Left ventricle myocardium inferior (tissue), 1 donor: ENCODE results near the gene TFB2M. TPM values are rescaled to one million over a fixed set of nuclear protein-coding genes. Genes with fewer than 3 reads are reported as not detected.
A peak's percentile ranks its signal among the peaks of the same experiment; 100 is the strongest.

Source experiments
- DNase-seq: peaks from one replicate; pipeline ENCODE4 v3.0.0-alpha.2; 2020
- H3K27ac ChIP-seq: fragments of 200-600 bp; replicated peaks from 2 replicates; pipeline ENCODE4 v1.8.0; 2021
- H3K27me3 ChIP-seq: fragments of 200-600 bp; 2 replicates; pipeline ENCODE4 v1.8.0; 2021; ENCODE audit warnings: low read depth
- H3K36me3 ChIP-seq: fragments of 200-600 bp; 2 replicates; pipeline ENCODE4 v1.8.0; 2021
- H3K4me1 ChIP-seq: fragments of 200-600 bp; 2 replicates; pipeline ENCODE4 v1.8.0; 2021
- H3K4me3 ChIP-seq: fragments of 200-600 bp; 2 replicates; pipeline ENCODE4 v1.8.0; 2021; ENCODE audit warnings: mild to moderate bottlenecking, moderate library complexity
- H3K9me3 ChIP-seq: fragments of 200-600 bp; replicated peaks from 2 replicates; pipeline ENCODE4 v1.8.0; 2021
- intact Hi-C: fragments of 100-400 bp; cut with micrococcal nuclease; formaldehyde crosslinking; loops from one replicate; pipeline ENCODE4 v1.11.0; 2022
- total RNA-seq: library from RNA; stranded (reverse); fragmentation: NEBNext Ultra II Directional; extraction: Animal tissue kit (Norgen Biotek cat#: 25700); gene quantifications from one replicate; pipeline ENCODE4 v1.2.1, GENCODE V29; 2021
- TF ChIP-seq, protein P1 (sequence below): fragments of 200-600 bp; IDR thresholded peaks from 2 replicates; pipeline ENCODE4 v1.8.0; 2021; ENCODE audit warnings: antibody characterized with exemption, mild to moderate bottlenecking, borderline replicate concordance
- donor health status: DM: no; HTN: yes; CAD: no; lungs with severe emphysema.

The TFB2M gene
- total RNA-seq, 1 donor from 2014 or later, result 18.3 TPM

DNA sequence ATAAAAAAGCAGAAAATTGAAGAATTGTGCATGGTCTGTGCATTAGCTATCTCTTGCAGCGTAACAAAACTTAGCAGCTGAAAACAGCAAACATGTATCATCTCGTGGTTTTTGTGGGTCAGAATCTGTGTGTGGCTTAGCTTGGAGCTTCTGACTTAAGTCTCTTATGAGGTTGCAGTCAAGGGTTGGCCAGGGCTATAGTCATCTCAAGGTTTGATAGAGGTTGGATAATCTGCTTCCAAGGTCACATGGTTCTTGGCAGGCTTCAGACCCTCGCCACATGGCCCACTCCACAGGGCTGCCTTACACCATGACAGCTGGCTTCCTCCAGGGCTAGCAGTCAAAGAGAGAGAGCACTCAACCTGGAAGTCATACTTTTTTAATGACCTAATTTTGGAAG lies 36.1 kb upstream of the TFB2M start:
- Histone ChIP-seq H3K4me3 (no peak overlapping the region), H3K27ac (peak overlapping the region; percentile 9), H3K9me3 (no peaks in the 10 kb centered on the region), H3K36me3 (no peaks in the 10 kb centered on the region), H3K4me1 (peaks cover 25% of the 10 kb centered on the region), H3K27me3 (no peaks in the 10 kb centered on the region)
- intact Hi-C loops, result no loop called here
- TF ChIP-seq, protein P1, sequence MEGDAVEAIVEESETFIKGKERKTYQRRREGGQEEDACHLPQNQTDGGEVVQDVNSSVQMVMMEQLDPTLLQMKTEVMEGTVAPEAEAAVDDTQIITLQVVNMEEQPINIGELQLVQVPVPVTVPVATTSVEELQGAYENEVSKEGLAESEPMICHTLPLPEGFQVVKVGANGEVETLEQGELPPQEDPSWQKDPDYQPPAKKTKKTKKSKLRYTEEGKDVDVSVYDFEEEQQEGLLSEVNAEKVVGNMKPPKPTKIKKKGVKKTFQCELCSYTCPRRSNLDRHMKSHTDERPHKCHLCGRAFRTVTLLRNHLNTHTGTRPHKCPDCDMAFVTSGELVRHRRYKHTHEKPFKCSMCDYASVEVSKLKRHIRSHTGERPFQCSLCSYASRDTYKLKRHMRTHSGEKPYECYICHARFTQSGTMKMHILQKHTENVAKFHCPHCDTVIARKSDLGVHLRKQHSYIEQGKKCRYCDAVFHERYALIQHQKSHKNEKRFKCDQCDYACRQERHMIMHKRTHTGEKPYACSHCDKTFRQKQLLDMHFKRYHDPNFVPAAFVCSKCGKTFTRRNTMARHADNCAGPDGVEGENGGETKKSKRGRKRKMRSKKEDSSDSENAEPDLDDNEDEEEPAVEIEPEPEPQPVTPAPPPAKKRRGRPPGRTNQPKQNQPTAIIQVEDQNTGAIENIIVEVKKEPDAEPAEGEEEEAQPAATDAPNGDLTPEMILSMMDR, result no peak
- no peak for DNase-seq

- Histone ChIP-seq H3K27me3 (no peaks in the 10 kb centered on the region), H3K4me3 (no peak overlapping the region), H3K27ac (no peak overlapping the region), H3K4me1 (peaks cover 41% of the 10 kb centered on the region), H3K36me3 (no peaks in the 10 kb centered on the region), H3K9me3 (no peaks in the 10 kb centered on the region)
- TF ChIP-seq, protein P1, result no peak
- no peak for DNase-seq
- intact Hi-C loops, result no loop called here
Measured at GRCh38 chr1:246600579-246600978, 34.5 kb upstream of the TFB2M start.

DNA sequence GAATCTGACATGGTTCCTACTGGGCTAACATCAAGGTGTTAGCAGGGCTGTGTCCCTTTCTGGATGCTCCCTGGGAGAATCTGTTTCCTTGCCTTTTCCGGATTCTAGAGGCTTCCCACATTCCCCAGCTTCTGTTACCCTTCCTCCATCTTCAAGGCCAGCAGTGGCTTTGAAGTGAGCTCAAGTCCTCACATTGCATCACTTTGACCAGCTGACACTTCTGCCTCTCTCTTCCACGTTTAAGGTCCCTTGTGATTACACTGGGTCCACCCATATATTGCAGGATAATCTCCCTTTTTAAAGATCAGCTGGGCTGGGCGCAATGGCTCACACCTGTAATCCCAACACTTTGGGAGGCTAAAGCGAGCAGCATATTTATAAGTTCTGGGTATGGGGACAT lies 33.3 kb upstream of the TFB2M start:
- intact Hi-C loops, result no loop called here
- Histone ChIP-seq H3K36me3 (peaks cover 6% of the 10 kb centered on the region), H3K4me3 (no peak overlapping the region), H3K27me3 (no peaks in the 10 kb centered on the region), H3K27ac (no peak overlapping the region), H3K9me3 (no peaks in the 10 kb centered on the region), H3K4me1 (peaks cover 44% of the 10 kb centered on the region)
- no peak for DNase-seq
- TF ChIP-seq, protein P1, result no peak

GRCh38 chr1:246597971-246598370 lies 31.9 kb upstream of the TFB2M start:
- H3K9me3 ChIP-seq, result no peaks in the 10 kb centered on the region
- no peaks in the 10 kb centered on the region for H3K27me3 ChIP-seq
- intact Hi-C loops, result no loop called here
- DNase-seq, result no peak
- TF ChIP-seq, protein P1, result no peak
- no peak overlapping the region for H3K4me3 ChIP-seq
- peaks cover 8% of the 10 kb centered on the region for H3K36me3 ChIP-seq
- peak overlapping the region; percentile 82 for H3K27ac ChIP-seq
- H3K4me1 ChIP-seq, result peaks cover 44% of the 10 kb centered on the region

DNA sequence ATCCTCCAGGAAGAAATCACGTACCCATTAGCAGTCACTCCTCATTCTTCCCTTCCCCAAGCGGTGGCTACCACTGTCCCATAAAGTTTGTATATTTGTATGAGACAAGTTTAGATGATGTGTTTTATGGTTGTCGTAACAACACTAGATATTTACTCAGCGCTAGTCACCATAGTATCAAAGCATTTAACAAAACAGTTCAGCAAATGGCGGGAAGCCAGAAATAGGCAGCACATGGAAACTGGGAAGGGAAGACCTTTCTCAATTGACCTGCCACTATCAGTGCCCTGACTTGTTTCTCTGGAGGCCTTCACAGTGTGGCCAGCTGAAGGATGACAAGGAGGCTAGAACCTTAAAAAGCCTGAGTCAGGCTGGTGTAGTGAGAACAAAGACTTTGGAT lies 31.3 kb upstream of the TFB2M start:
- intact Hi-C loops, result no loop called here
- no peaks in the 10 kb centered on the region for H3K9me3 ChIP-seq
- peaks cover 9% of the 10 kb centered on the region for H3K36me3 ChIP-seq
- H3K27me3 ChIP-seq, result no peaks in the 10 kb centered on the region
- peaks cover 48% of the 10 kb centered on the region for H3K4me1 ChIP-seq
- TF ChIP-seq, protein P1, result no peak
- H3K27ac ChIP-seq, result peak overlapping the region; percentile 82
- H3K4me3 ChIP-seq, result no peak overlapping the region
- DNase-seq, result peak; percentile 50

DNA sequence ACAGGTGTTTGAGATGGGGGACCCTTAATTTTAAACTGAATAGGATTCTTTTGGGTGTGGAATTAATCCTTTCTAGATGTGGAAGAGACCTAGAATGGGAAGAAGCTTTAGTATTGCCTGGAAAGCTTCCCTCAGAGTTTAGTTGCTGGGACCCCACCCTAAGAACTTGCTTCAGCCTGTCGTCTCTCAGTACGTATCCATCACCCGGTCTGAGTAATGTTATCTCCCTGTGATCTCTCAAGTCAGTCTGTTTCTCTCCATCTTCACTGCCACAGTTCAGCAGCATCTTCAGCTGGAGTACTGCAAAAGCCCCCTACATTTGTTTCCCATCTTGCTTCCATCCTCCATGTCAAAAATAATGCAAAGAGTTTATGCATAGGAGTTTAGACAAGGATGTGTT lies 29.1 kb upstream of the TFB2M start:
- Histone ChIP-seq H3K27me3 (no peaks in the 10 kb centered on the region), H3K4me3 (no peak overlapping the region), H3K9me3 (peaks cover 2% of the 10 kb centered on the region), H3K27ac (no peak overlapping the region), H3K36me3 (peaks cover 19% of the 10 kb centered on the region), H3K4me1 (peaks cover 55% of the 10 kb centered on the region)
- DNase-seq, result no peak
- intact Hi-C loops, result no loop called here
- TF ChIP-seq, protein P1, result no peak
